GM23248 (cell line): ENCODE data around the gene PDE3B. TPM values are rescaled to one million over a fixed set of nuclear protein-coding genes. Genes with fewer than 3 reads are reported as not detected.

Experiments
- DNase-seq: peaks from one replicate; pipeline ENCODE4 v3.0.0-alpha.2; 2015
- H2AFZ ChIP-seq: fragments of 200-600 bp; sonication (generic); 2 replicates; pipeline ENCODE4 v1.6.1; 2016; ENCODE audit warnings: antibody characterized with exemption
- H3F3A ChIP-seq: fragments of 200-600 bp; sonication (generic); 2 replicates; pipeline ENCODE4 v1.6.1; 2016; ENCODE audit warnings: mild to moderate bottlenecking, antibody characterized with exemption, mixed run types; ENCODE audit not compliant: insufficient read depth
- H3K27ac ChIP-seq: fragments of 200-600 bp; sonication (generic); 2 replicates; pipeline ENCODE4 v1.5.1; 2016; ENCODE audit warnings: mild to moderate bottlenecking
- H3K27me3 ChIP-seq: fragments of 200-600 bp; sonication (generic); replicated peaks from 2 replicates; pipeline ENCODE4 v1.6.1; 2016; ENCODE audit warnings: mild to moderate bottlenecking; ENCODE audit not compliant: insufficient read depth
- H3K36me3 ChIP-seq: fragments of 200-600 bp; sonication (generic); 2 replicates; pipeline ENCODE4 v1.6.1; 2016; ENCODE audit warnings: low read depth, mild to moderate bottlenecking
- H3K4me1 ChIP-seq: fragments of 200-600 bp; sonication (generic); 2 replicates; pipeline ENCODE4 v1.6.1; 2016; ENCODE audit warnings: mild to moderate bottlenecking; ENCODE audit not compliant: insufficient read depth
- H3K4me2 ChIP-seq: fragments of 200-600 bp; sonication (generic); one replicate; pipeline ENCODE4 v1.6.1; 2016; ENCODE audit warnings: mild to moderate bottlenecking; ENCODE audit not compliant: unreplicated experiment
- H3K4me3 ChIP-seq: fragments of 200-600 bp; sonication (generic); 2 replicates; pipeline ENCODE4 v1.5.1; 2016; ENCODE audit warnings: mild to moderate bottlenecking
- H3K79me2 ChIP-seq: fragments of 200-600 bp; sonication (generic); 2 replicates; pipeline ENCODE4 v1.6.1; 2016; ENCODE audit warnings: mild to moderate bottlenecking; ENCODE audit not compliant: insufficient read depth
- H3K9ac ChIP-seq: fragments of 200-600 bp; sonication (generic); 2 replicates; pipeline ENCODE4 v1.6.1; 2016; ENCODE audit warnings: mild to moderate bottlenecking
- H3K9me2 ChIP-seq: fragments of 200-600 bp; sonication (generic); 2 replicates; pipeline ENCODE4 v1.6.1; 2016; ENCODE audit warnings: mixed run types, mild to moderate bottlenecking, moderate library complexity; ENCODE audit not compliant: insufficient read depth
- H3K9me3 ChIP-seq: fragments of 200-600 bp; sonication (generic); one replicate; pipeline ENCODE4 v1.6.1; 2017; ENCODE audit warnings: low read depth
- H4K20me1 ChIP-seq: fragments of 200-600 bp; sonication (generic); 2 replicates; pipeline ENCODE4 v1.6.0; 2016; ENCODE audit not compliant: insufficient read depth
- EZH2 ChIP-seq: fragments of 200-600 bp; sonication (generic); IDR thresholded peaks from 2 replicates; pipeline ENCODE4 v1.6.1; 2018; ENCODE audit warnings: antibody characterized with exemption, mild to moderate bottlenecking; ENCODE audit not compliant: insufficient read depth, poor library complexity, severe bottlenecking
- EZH2phosphoT487 ChIP-seq: fragments of 200-600 bp; sonication (generic); IDR thresholded peaks from 2 replicates; pipeline ENCODE4 v1.6.1; 2018; ENCODE audit warnings: antibody characterized with exemption, moderate library complexity, mild to moderate bottlenecking, low read depth; ENCODE audit not compliant: insufficient read depth
- WGBS, 2 experiments: methylation state at CpG; one replicate each; pipeline ENCODE4 v1.1.6; 2015 to 2017; ENCODE audit warnings: low lambda C conversion rate in 2 of 2, low coverage in 1 of 2; ENCODE audit errors: missing lambda C conversion rate in 2 of 2; 5-methylcytosine and 5-hydroxymethylcytosine counted together
- in situ Hi-C: fragments of 300-500 bp; cut with MboI; formaldehyde crosslinking; loops from 2 replicates; pipeline ENCODE4 v1.15.0; 2020
- polyA plus RNA-seq: library from polyadenylated mRNA; unstranded; fragments of >200 nt; fragmentation: Nextera tagmentation; extraction: Ambion mirVana; gene quantifications from 2 replicates; pipeline ENCODE4 v1.2.1, GENCODE V29; 2016
- total RNA-seq: library from RNA; depleted of rRNA; stranded (reverse); fragments of >200 nt; shearing (Covaris generic); gene quantifications from 2 replicates; pipeline ENCODE4 v1.2.3, GENCODE V29; 2014

Gene PDE3B
- total and polyA plus RNA-seq, 2 experiments from 2014 or later, result not detected

- Histone ChIP-seq H3K4me2 (no peak overlapping the region), H3K4me3 (no peak overlapping the region), H3K4me1 (no peaks in the 10 kb centered on the region), H3K9me3 (no peaks in the 10 kb centered on the region), H3K27ac (no peak overlapping the region), H3K79me2 (no peaks in the 10 kb centered on the region), H3K27me3 (no peaks in the 10 kb centered on the region), H4K20me1 (no peaks in the 10 kb centered on the region), H2AFZ (no peak overlapping the region), H3K36me3 (no peaks in the 10 kb centered on the region), H3K9ac (no peak overlapping the region), H3F3A (no peaks in the 10 kb centered on the region), H3K9me2 (no peaks in the 10 kb centered on the region)
- no peak for DNase-seq
- no peak for TF ChIP-seq EZH2phosphoT487
- no peak for TF ChIP-seq EZH2
- in situ Hi-C loops, result no loop called here
These were observed 177.4 kb downstream of the PDE3B start for GRCh38 chr11:14821031-14821430.

- H3K27ac ChIP-seq, result no peak overlapping the region
- no peak overlapping the region for H2AFZ ChIP-seq
- DNase-seq, result no peak
- no peaks in the 10 kb centered on the region for H3K4me1 ChIP-seq
- no peaks in the 10 kb centered on the region for H3F3A ChIP-seq
- H3K4me3 ChIP-seq, result no peak overlapping the region
- H4K20me1 ChIP-seq, result no peaks in the 10 kb centered on the region
- no peaks in the 10 kb centered on the region for H3K27me3 ChIP-seq
- 2 to 3% methylated on average over 2 of the region's 2 CpGs for WGBS, 2 experiments
- TF ChIP-seq EZH2 (no peak), EZH2phosphoT487 (no peak)
- H3K9me2 ChIP-seq, result no peaks in the 10 kb centered on the region
- no peaks in the 10 kb centered on the region for H3K36me3 ChIP-seq
- no peak overlapping the region for H3K9ac ChIP-seq
- no peaks in the 10 kb centered on the region for H3K79me2 ChIP-seq
- in situ Hi-C loops, result no loop called here
- no peak overlapping the region for H3K4me2 ChIP-seq
- H3K9me3 ChIP-seq, result no peaks in the 10 kb centered on the region
These were observed 183.0 kb downstream of the PDE3B start for GRCh38 chr11:14826600-14826999.

- H3K79me2 ChIP-seq, result no peaks in the 10 kb centered on the region
- H3K4me3 ChIP-seq, result no peak overlapping the region
- H3K27me3 ChIP-seq, result no peaks in the 10 kb centered on the region
- H3K9ac ChIP-seq, result no peak overlapping the region
- H3K9me3 ChIP-seq, result no peaks in the 10 kb centered on the region
- H3K4me1 ChIP-seq, result no peaks in the 10 kb centered on the region
- H3K36me3 ChIP-seq, result no peaks in the 10 kb centered on the region
- peak; percentile 5 for DNase-seq
- in situ Hi-C loops, result no loop called here
- H4K20me1 ChIP-seq, result no peaks in the 10 kb centered on the region
- no peaks in the 10 kb centered on the region for H3K9me2 ChIP-seq
- H3K4me2 ChIP-seq, result no peak overlapping the region
- TF ChIP-seq EZH2phosphoT487 (no peak), EZH2 (no peak)
- no peaks in the 10 kb centered on the region for H3F3A ChIP-seq
- no peak overlapping the region for H2AFZ ChIP-seq
- no peak overlapping the region for H3K27ac ChIP-seq
These were observed 192.2 kb downstream of the PDE3B start for GRCh38 chr11:14835496-14836492.

- H3K4me1 ChIP-seq, result no peaks in the 10 kb centered on the region
- H3K9ac ChIP-seq, result no peak overlapping the region
- no peak overlapping the region for H3K27ac ChIP-seq
- H3K27me3 ChIP-seq, result no peaks in the 10 kb centered on the region
- WGBS, 2 experiments, result 21 to 29% methylated on average over 3 of the region's 3 CpGs
- H3K9me2 ChIP-seq, result no peaks in the 10 kb centered on the region
- H3K36me3 ChIP-seq, result no peaks in the 10 kb centered on the region
- H3F3A ChIP-seq, result no peaks in the 10 kb centered on the region
- H3K79me2 ChIP-seq, result no peaks in the 10 kb centered on the region
- in situ Hi-C loops, result no loop called here
- no peak for DNase-seq
- H3K9me3 ChIP-seq, result no peaks in the 10 kb centered on the region
- H3K4me2 ChIP-seq, result no peak overlapping the region
- TF ChIP-seq EZH2phosphoT487, result no peak
- TF ChIP-seq EZH2, result no peak
- H2AFZ ChIP-seq, result no peak overlapping the region
- no peak overlapping the region for H3K4me3 ChIP-seq
- H4K20me1 ChIP-seq, result no peaks in the 10 kb centered on the region
These were observed 198.4 kb downstream of the PDE3B start for GRCh38 chr11:14842002-14842401.
